ENCODE measurements around the gene TMEM151B. TPM values are rescaled to one million over a fixed set of nuclear protein-coding genes. Genes with fewer than 3 reads are reported as not detected.

Gene TMEM151B
- total and polyA plus RNA-seq, 2 of the 13 experiments (the other 11 are each of a cell fraction or from before 2014, with no cell fraction given) = not detected

DNA sequence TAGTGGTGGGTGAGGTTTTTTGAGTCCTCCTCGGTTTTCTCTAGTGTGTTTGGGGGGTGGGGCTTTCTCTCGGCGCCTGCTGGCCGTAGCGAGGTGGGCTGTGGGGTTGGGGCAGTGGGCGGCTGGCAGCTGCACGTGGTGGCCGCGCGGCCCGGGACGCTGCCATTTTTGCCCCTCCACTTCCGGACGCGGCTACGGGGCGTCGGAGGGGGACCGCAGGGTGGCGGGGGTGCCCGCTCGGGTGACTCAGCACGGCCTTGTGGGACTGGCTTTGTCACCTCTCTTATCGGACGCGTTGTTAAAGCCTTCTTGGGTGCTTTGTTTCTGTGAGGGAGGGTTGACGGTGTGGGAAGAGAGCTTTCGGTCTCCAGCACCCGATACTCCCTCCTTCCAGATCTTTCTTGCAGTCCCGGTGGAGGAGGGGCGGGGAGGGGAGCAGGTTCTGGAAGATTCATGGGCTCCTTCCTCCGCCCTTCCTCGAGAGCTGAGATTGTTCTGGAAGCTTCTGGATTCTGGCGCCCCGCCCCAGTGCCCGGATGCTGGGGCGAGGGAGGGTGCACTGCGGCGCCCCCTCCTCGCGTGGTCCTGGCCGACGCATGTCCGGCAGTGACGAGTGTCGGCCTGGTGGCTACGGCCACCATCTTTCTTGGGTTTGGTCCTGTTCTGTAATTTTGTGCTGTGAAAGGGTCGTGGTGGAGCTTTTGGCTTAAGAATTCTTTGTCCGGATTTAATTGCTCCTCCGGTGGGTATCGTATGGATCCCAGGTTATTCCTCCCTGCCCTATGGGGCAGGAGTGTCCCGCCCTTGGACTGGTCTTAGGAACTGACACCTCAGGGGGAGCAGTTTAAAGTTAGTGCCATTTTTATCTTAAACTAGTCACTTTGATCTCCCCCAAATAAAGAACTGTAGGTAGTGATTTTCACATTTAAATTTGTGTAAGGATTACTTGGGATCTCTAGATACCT lies 22.6 kb upstream of the TMEM151B start (continued):
- TF ChIP-seq IRX3 (CRISPR knock-in tag; IDR thresholded peaks at IDR 0.05; ENCODE audit: borderline replicate concordance, low read depth) (no peak; the same call in 1 of the 2 replicates), ATF7-NPFF (CRISPR knock-in tag; IDR thresholded peaks at IDR 0.05; ENCODE audit: low read depth) (no peak; the same call in 1 of the 2 replicates), RNF219 (CRISPR knock-in tag; IDR thresholded peaks at IDR 0.05) (no peak), ZNF879 (CRISPR knock-in tag; IDR thresholded peaks at IDR 0.05) (no peak), ZBTB2 (CRISPR knock-in tag; IDR thresholded peaks at IDR 0.05; ENCODE audit: low read depth) (no peak), NCOA1 (CRISPR knock-in tag; IDR thresholded peaks at IDR 0.05) (no peak), ATRX (CRISPR knock-in tag; IDR thresholded peaks at IDR 0.05; ENCODE audit: borderline replicate concordance) (no peak), ZUFSP (CRISPR knock-in tag; IDR thresholded peaks at IDR 0.05; ENCODE audit: borderline replicate concordance) (no peak), RAD51 (IDR thresholded peaks at IDR 0.05; ENCODE audit: borderline replicate concordance) (no peak)
- TF ChIP-seq, protein P1, sequence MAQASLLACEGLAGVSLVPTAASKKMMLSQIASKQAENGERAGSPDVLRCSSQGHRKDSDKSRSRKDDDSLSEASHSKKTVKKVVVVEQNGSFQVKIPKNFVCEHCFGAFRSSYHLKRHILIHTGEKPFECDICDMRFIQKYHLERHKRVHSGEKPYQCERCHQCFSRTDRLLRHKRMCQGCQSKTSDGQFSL (CRISPR knock-in tag; IDR thresholded peaks at IDR 0.05) = peak; percentile 31; the same call in 1 of the 2 replicates
- TF ChIP-seq, protein P2, sequence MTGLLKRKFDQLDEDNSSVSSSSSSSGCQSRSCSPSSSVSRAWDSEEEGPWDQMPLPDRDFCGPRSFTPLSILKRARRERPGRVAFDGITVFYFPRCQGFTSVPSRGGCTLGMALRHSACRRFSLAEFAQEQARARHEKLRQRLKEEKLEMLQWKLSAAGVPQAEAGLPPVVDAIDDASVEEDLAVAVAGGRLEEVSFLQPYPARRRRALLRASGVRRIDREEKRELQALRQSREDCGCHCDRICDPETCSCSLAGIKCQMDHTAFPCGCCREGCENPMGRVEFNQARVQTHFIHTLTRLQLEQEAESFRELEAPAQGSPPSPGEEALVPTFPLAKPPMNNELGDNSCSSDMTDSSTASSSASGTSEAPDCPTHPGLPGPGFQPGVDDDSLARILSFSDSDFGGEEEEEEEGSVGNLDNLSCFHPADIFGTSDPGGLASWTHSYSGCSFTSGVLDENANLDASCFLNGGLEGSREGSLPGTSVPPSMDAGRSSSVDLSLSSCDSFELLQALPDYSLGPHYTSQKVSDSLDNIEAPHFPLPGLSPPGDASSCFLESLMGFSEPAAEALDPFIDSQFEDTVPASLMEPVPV (CRISPR knock-in tag; IDR thresholded peaks at IDR 0.05) = peak; percentile 65; the same call in 1 of the 2 replicates

All from HepG2 (cell line).